Transverse colon (tissue), 4 donors: ENCODE results near the gene IFITM1.

Source experiments
- POLR2A ChIP-seq: fragments of 450-650 bp; IDR thresholded peaks from one replicate; pipeline ENCODE4 v1.6.1; 2016; ENCODE audit warnings: antibody characterized with exemption, mild to moderate bottlenecking, moderate library complexity
- POLR2AphosphoS5 ChIP-seq, 3 donors: sonication (generic); formaldehyde crosslinking; IDR thresholded peaks; one replicate each; pipeline ENCODE4 v1.6.1; 2016; ENCODE audit warnings: antibody characterized with exemption in 3 of 3
- TF ChIP-seq, protein P1 (sequence below), 5 experiments: fragments of 200-600 bp in 3 of 5; fragments of 450-650 bp in 2 of 5; sonication (generic) in 3 of 5; IDR thresholded peaks; 1 replicate in 2 of 5; 2 replicates in 3 of 5; pipeline ENCODE4 v1.5.1; 2016 to 2017; ENCODE audit warnings: antibody characterized with exemption in 5 of 5, inconsistent platforms in 3 of 5, mild to moderate bottlenecking in 2 of 5, moderate library complexity in 1 of 5

DNA sequence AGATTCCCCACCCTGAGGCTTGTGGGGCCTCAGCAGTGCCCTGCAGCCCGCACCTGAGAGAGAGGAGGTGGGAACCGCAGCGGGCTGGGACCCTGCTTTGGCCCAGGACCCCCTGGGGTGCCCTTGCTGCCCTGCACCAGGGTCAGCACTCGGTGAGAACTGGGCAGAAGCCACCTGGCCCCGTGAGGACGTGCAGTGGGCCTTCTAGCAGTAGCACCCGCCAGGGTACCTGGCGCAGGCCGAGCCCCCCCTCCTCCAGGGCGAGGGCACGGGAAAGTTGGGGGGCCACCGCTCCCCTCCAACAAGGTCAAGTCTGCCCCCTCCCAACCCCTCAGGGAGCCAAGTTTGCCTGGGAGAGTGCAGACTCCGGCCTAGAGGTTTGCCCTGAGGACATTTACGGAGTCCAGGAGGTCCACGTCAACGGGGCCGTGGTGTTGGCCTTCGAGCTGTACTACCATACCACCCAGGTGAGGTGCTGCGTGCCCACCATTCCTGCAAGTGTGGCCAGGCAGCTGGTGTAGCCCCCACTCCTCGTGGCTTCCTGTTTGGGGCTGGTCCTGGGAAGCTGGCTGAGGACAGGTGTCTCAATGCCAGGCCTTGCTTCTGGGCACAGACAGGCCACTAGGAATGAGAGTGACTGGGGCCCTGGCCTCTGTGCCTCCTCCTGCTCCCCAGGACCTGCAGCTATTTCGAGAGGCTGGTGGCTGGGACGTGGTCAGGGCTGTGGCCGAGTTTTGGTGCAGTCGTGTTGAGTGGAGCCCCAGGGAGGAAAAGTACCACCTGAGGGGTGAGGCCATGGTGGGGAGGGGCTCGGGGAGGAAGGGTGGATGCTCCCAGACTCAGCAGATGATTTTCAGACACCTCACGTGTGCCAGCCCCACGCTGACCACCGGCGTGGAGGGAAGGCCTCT is 21.4 kb upstream of the IFITM1 start:
- TF ChIP-seq, protein P1, sequence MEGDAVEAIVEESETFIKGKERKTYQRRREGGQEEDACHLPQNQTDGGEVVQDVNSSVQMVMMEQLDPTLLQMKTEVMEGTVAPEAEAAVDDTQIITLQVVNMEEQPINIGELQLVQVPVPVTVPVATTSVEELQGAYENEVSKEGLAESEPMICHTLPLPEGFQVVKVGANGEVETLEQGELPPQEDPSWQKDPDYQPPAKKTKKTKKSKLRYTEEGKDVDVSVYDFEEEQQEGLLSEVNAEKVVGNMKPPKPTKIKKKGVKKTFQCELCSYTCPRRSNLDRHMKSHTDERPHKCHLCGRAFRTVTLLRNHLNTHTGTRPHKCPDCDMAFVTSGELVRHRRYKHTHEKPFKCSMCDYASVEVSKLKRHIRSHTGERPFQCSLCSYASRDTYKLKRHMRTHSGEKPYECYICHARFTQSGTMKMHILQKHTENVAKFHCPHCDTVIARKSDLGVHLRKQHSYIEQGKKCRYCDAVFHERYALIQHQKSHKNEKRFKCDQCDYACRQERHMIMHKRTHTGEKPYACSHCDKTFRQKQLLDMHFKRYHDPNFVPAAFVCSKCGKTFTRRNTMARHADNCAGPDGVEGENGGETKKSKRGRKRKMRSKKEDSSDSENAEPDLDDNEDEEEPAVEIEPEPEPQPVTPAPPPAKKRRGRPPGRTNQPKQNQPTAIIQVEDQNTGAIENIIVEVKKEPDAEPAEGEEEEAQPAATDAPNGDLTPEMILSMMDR (IDR thresholded peaks at IDR 0.05) = no peak
- TF ChIP-seq POLR2A = no peak
- TF ChIP-seq POLR2AphosphoS5 (IDR thresholded peaks at IDR 0.05) = no peak
